ENCODE data around the gene WDR33.

The WDR33 gene

GRCh38 chr2:127685410-127686080, 125.4 kb downstream of the WDR33 start:
- TF ChIP-seq CTCF (IDR thresholded peaks at IDR 0.05; ENCODE audit: low read depth, low read length), result no peak
- DNase-seq (ENCODE audit: extremely low read depth, low read depth), result no peak

DNA sequence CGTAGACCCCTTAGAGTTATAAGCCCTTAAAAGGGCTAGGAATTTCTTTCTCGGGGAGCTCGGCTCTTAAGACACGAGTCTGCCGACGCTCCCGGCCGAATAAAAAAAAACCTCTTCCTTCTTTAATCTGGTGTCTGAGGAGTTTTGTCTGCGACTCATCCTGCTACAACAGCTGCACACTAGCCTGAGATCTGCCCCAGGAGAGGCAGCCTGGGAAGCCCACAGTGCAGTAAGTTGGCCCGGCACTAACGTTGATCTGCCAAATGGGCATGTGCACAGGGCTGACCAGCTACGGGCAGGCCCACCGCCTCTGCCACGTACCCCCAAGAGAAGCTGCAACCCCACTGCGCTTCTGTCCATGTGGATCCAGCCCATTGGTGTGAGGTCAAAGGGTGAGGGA, 127.2 kb downstream of the WDR33 start:
- TF ChIP-seq CTCF (IDR thresholded peaks at IDR 0.05; ENCODE audit: low read depth, low read length), result no peak
- no peak for DNase-seq (ENCODE audit: extremely low read depth, low read depth)

DNA sequence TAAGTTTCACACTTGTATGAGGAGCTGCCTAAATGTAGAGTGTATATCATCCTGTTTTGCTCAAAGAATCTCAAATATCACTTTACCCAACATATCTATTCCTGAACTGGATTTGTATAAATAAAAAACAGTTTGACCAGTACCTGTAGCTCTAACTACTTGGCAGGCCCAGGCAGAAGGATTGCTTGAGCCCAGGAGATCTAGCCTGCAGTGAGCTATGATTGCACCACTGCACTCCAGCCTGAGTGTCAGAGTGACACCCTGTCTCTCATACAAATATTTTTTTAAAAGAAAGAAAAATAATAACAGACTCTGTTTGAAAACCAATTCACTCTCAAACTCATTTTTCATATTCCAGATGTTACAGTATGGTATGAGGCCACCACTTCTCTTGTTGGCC, 127.9 kb downstream of the WDR33 start:
- DNase-seq (ENCODE audit: extremely low read depth, low read depth), result no peak
- TF ChIP-seq CTCF (IDR thresholded peaks at IDR 0.05; ENCODE audit: low read depth, low read length), result no peak

GRCh38 chr2:127681976-127682857, 128.8 kb downstream of the WDR33 start:
- DNase-seq (ENCODE audit: extremely low read depth, low read depth), result no peak
- TF ChIP-seq CTCF (IDR thresholded peaks at IDR 0.05; ENCODE audit: low read depth, low read length), result no peak

DNA sequence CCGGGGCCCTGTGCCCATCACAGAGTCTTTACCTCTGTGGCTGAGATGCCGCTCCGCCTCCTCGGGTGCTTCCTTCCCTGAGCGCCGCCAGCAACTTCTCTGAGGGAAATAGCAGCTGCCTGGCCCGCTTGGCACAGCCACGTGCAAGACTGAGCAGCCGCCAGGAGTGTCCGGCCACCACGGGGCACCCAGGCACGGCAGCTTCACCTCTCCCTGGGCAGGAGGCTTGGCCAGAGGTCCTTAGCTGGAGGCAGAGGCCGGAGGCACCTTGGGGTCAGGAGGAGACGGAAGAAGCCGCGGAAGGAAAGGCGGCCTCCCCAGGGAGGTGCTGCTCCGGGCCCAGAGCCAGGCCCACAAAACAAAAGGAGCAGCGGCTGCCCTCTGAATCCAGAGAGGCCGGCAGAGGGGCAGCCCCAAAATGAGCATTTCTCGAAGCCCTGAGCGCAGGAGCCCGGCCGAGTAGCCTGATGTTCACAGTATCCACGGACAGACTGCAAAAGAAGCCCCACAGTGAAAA, 129.6 kb downstream of the WDR33 start:
- no peak for DNase-seq (ENCODE audit: extremely low read depth, low read depth)
- TF ChIP-seq CTCF (IDR thresholded peaks at IDR 0.05; ENCODE audit: low read depth, low read length), result no peak

GRCh38 chr2:127680706-127681287, 130.2 kb downstream of the WDR33 start:
- TF ChIP-seq CTCF (IDR thresholded peaks at IDR 0.05; ENCODE audit: low read depth, low read length), result no peak
- no peak for DNase-seq (ENCODE audit: extremely low read depth, low read depth)

Data from AG09319 (cell line).